Stimulated activated naive B cell treated with anti-CD40 and anti-IgM and Interleukin-4, amounts not matched to agents 10 μg/mL and 1 μg/mL and 100 μg/mL, for 72 hours (primary cell): ENCODE measurements around the gene SULT2B1.
"Not testable (repeated sequence)": the region's sequence is repeated elsewhere in the genome, so short reads cannot be mapped to it uniquely, and the experiment has no call there.

ENCODE experiments used
- ATAC-seq, 2 donors: fragments of 150-1000 bp; cut with Tn5 transposase; replicated peaks; 2 replicates each; pipeline ENCODE4 v1.10.0; 2021; ENCODE audit warnings: moderate library complexity in 1 of 2
- DNase-seq: peaks from one replicate; pipeline ENCODE4 v3.0.0; 2021
- H3K27ac Mint-ChIP-seq: one replicate; pipeline ENCODE4 v1.8.0; 2022; ENCODE audit warnings: mild to moderate bottlenecking, mixed read lengths
- H3K27me3 Mint-ChIP-seq, 2 donors: one replicate each; pipeline ENCODE4 v1.8.0; 2022; ENCODE audit warnings: mixed read lengths in 2 of 2
- H3K36me3 Mint-ChIP-seq, 2 donors: one replicate each; pipeline ENCODE4 v1.8.0; 2022; ENCODE audit warnings: mixed read lengths in 2 of 2, mild to moderate bottlenecking in 1 of 2
- H3K4me1 Mint-ChIP-seq, 2 donors: one replicate each; pipeline ENCODE4 v1.8.0; 2022; ENCODE audit warnings: mixed read lengths in 2 of 2, mild to moderate bottlenecking in 1 of 2
- H3K4me3 Mint-ChIP-seq, 2 donors: one replicate each; pipeline ENCODE4 v1.8.0; 2022; ENCODE audit warnings: mild to moderate bottlenecking in 2 of 2, mixed read lengths in 2 of 2, moderate library complexity in 1 of 2
- H3K9me3 Mint-ChIP-seq, 2 donors: one replicate each; pipeline ENCODE4 v1.8.0; 2022; ENCODE audit warnings: mixed read lengths in 2 of 2, mild to moderate bottlenecking in 1 of 2

SULT2B1 gene

DNA sequence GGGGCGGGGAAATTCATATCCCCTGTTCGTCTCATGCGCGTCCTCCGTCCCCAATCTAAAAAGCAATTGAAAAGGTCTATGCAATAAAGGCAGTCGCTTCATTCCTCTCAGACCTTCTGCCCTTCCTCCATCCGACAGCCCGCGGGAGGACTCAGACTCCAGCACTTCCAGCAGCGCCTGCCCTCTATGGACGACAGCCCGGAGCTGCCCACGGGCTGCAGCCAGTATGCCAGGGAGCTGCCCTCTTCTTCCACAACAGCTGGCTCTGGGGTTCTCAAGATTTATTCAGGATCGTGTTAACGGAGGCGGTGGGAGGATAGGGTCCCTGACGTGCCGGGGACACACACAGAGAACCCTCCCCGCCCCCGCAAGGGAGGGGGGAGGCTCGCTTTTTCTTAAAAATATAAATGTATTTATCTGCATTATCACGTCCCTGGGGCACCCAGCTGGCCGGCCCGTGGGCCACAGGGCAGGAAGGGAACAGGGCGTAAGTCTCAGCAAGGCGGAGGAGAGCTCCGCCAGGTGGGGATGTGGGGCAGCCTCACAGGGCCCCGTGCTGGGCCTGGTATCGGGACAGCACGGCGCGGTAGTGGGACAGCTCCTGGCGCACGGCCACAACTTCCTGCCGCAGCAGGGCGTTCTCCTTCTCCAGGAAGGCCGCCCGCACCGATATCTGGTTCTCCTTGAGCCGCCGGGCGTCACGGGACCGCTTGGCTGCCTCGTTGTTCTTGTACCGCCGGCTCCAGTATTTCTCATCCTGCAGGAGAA, 78.5 kb downstream of the SULT2B1 start:
- ATAC-seq (no peak), DNase-seq (no peak)
- no peaks in the 10 kb centered on the region for H3K27me3 Mint-ChIP-seq
- H3K4me3 Mint-ChIP-seq: no peak overlapping the region
- peak overlapping the region; percentile 79 for H3K27ac Mint-ChIP-seq
- no peaks in the 10 kb centered on the region for H3K9me3 Mint-ChIP-seq
- peaks cover 9 to 20% of the 10 kb centered on the region in 2 donors for H3K36me3 Mint-ChIP-seq
- peaks cover 34 to 64% of the 10 kb centered on the region in 2 donors for H3K4me1 Mint-ChIP-seq

DNA sequence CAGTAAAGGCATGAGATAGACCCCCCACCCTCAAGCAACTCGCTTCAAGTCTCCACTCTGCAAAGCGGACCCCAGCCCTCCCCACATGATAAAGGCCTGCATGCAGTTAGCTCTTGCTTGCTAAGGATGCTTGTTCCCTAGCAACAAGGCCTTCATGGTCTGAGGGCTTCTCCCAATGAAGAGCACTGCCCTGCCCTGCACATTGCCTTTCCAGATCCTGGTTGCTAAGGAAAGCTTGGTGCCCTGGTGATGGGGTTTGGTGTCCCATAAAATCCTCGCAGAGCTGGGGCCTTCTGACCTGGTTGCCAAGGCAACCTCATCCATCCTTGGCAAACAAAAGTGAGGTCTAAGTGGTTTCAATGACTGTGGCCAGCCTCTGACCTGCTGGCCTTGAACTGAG, 79.3 kb downstream of the SULT2B1 start:
- Mint-ChIP-seq H3K36me3 (peaks cover 11 to 20% of the 10 kb centered on the region in 2 donors), H3K27me3 (no peaks in the 10 kb centered on the region), H3K4me1 (peaks cover 33 to 63% of the 10 kb centered on the region in 2 donors), H3K4me3 (no peak overlapping the region), H3K9me3 (no peaks in the 10 kb centered on the region), H3K27ac (no peak overlapping the region)
- DNase-seq: no peak
- ATAC-seq: no peak

DNA sequence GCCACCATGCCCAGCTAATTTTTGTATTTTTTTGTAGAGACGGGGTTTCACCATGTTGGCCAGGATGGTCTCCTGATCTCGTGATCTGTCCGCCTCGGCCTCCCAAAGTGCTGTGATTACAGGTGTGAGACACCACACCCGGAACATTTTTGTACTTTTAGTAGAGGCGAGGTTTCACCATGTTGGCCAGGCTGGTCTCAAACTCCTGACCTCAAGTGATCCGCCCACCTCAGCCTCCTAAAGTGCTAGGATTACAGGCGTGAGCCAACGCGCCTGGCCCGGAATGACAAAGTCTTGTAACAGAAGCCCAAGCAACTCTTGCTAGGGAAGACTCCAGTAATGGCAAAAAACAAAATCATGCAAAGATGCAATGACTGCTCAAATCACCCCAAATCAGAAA, 80.3 kb downstream of the SULT2B1 start:
- Mint-ChIP-seq H3K36me3 (peaks cover 11 to 20% of the 10 kb centered on the region in 2 donors), H3K4me1 (peaks cover 31 to 62% of the 10 kb centered on the region in 2 donors), H3K27ac (peak overlapping the region; percentile 62)
- not testable (repeated sequence) for H3K27me3 Mint-ChIP-seq, DNase-seq, H3K4me3 Mint-ChIP-seq, H3K9me3 Mint-ChIP-seq, ATAC-seq

DNA sequence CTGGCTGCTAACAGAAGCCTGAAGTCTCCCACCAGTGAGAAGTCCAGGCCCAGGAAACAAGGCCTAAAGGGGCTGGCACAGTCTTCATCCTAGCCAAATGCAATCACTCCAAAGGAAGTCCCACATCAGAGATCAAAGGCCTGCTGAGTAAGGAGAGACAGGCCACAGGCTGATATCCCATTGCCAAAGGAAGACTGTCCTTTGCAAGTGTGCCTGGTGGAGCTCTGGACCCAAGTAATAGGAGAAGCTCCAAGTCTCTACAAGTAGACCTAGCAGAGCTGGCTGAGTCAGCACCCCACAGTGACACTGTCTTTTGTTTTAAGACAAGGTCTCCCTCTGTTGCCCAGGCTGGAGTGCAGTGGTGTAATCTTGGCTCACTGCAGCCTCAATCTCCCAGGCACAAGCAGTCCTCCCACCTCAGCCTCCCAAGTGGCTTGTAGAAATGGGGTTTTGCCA, 80.7 kb downstream of the SULT2B1 start:
- peaks cover 11 to 20% of the 10 kb centered on the region in 2 donors for H3K36me3 Mint-ChIP-seq

DNA sequence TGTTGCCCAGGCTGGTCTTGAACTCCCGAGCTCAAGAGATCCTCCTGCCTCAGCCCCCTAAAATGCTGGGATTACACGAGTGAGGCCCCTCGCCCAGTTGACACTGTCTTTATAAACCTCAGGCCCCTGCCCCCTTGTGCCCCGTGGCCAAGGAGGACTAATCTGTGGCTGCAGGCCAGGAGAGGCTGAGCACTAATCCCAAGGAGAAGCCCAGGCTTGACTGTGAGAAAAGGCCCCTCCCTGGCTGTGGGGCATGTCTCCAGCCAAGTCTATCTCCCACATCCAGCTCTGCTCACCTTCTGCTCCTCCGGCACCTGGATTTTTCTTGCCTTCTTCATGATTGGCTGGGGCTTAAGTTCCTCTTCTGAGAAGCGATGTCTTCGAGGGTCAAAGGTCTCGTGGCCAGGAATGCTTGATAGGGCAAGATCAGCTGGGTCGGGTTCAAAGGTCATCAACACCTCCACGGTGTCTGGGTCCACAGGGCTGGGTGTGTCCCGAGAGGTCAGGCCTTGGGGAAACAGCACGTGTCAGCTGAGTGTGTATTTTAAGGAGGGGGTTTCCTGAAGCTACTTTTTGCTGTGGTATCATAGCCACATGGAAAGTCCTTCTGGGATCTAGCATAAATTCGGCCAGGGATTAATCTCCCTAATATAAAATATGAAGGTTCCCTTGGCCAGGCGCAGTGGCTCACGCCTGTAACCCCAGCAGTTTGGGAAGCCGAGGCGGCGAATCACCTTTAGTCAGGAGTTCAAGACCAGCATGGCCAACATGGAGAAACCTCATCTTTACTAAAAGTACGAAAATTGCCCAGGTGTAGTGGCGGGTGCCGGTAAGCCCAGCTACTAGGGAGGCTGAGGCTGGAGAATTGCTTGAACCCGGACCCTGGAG, 81.4 kb downstream of the SULT2B1 start:
- DNase-seq (no peak), ATAC-seq (no peak)
- H3K36me3 Mint-ChIP-seq: peaks cover 11 to 21% of the 10 kb centered on the region in 2 donors
- no peaks in the 10 kb centered on the region for H3K27me3 Mint-ChIP-seq
- H3K4me3 Mint-ChIP-seq: peak overlapping the region; percentile 47 to 85
- peaks cover 32 to 66% of the 10 kb centered on the region in 2 donors for H3K4me1 Mint-ChIP-seq
- H3K9me3 Mint-ChIP-seq: peaks cover under 1% of the 10 kb centered on the region in 2 donors
- peak overlapping the region; percentile 91 for H3K27ac Mint-ChIP-seq

More for the DNA sequence above, 80.7 kb downstream of the SULT2B1 start:
- no peaks in the 10 kb centered on the region for H3K9me3 Mint-ChIP-seq
- H3K4me3 Mint-ChIP-seq: no peak overlapping the region
- peak overlapping the region; percentile 62 for H3K27ac Mint-ChIP-seq
- DNase-seq (no peak), ATAC-seq (no peak)
- H3K27me3 Mint-ChIP-seq: no peaks in the 10 kb centered on the region
- H3K4me1 Mint-ChIP-seq: peaks cover 30 to 60% of the 10 kb centered on the region in 2 donors

DNA sequence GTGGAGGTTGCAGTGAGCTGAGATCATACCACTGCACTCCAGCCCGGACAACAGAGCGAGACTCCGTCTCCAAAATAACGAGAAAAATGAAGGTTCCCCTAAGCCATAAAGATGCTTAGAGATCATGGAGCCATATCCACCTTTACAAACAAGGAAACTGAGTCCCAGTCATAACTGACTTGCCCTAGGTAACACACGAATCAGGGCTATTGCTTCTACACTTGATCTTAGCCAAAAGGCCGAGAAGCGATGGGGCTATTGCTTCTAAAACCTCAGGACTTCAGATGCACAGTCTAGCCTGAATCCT, 82.0 kb downstream of the SULT2B1 start:
- Mint-ChIP-seq H3K4me3 (peak overlapping the region; percentile 85 to 87), H3K4me1 (peaks cover 37 to 72% of the 10 kb centered on the region in 2 donors)

DNA sequence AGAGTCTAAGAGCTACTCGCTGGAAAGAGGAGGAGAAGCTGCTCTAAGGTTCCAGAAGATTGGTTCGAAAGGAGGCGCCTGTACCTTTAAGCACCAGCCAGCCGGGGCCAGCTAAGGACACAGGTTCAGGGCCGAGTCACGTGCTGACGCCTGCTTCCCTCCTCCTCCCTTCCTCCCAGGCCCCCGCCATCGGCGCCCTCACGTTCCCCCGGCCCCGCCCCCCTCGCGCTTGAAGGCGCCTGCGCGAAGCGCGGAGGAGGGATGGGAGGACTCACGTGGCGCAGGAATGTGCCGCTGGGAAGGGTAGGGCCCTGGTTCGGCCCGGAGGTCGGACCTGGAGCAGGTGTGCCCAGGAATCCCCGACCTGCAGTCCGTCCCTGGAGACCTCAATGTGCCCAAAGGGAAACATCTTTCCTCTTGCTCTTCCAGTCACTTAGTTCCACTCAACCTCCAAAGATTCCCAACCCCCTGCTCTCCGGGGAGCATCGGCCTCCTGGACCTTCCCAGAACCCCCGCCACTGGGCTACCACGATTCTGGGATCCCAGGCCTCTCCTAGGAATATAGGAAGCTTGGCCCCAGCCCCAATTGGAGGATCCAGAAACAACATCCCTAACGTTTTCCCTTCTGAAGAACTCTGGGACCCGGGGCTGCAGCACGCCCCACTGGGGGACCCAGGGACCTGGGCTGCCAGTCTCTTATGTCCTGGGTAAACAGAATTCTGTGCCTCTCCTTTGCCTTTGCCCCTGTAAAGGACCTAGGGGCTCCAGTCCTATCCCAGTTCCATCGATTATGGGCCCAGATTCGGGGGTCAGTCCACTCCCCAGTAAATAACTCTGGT, 82.7 kb downstream of the SULT2B1 start:
- Mint-ChIP-seq H3K4me1 (peaks cover 42 to 79% of the 10 kb centered on the region in 2 donors), H3K36me3 (peaks cover 9 to 20% of the 10 kb centered on the region in 2 donors), H3K27ac (peak overlapping the region; percentile 91), H3K27me3 (no peaks in the 10 kb centered on the region), H3K4me3 (peak overlapping the region; percentile 85 to 87), H3K9me3 (peaks cover 8 to 9% of the 10 kb centered on the region in 2 donors)
- peak; percentile 31 to 40 for ATAC-seq
- DNase-seq: peak; percentile 91

More for the DNA sequence above, 82.0 kb downstream of the SULT2B1 start:
- DNase-seq (no peak), ATAC-seq (no peak)
- Mint-ChIP-seq H3K27me3 (no peaks in the 10 kb centered on the region), H3K9me3 (peaks cover 7% of the 10 kb centered on the region in 2 donors), H3K36me3 (peaks cover 14 to 21% of the 10 kb centered on the region in 2 donors), H3K27ac (peak overlapping the region; percentile 91)

DNA sequence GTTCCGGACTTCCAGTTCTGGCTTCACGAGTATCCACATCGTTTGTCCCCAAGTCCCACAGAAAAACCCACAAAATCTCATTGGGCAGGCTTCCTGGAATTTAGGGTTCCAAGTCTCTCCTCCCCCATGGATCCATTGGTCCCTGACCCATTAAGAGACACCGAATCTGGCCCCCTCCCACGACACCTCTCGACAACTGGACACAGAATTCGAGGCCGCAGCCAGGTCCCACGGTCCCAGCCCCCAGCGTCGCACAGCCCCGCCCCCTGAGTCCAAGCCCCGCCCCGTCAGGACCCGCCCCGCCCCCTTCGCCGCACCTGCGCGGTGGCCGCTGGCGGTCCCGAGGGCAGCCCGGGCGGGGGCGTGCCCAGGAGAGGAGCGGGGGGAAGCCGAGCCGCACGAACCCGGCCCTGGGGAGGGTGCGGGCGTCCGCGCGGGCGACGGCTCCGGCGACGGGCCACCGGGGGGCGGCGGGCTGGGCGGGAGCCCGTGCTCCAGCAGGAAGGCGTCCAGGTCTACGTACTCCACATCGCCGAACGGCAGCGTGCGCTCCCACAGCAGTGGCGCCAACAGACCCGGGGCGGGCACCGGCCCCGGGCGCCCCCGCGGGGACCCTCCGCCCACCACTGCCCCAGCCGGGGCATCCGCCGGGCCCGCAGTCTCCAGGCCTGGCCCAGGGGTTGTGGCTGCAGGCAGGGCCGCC, 83.4 kb downstream of the SULT2B1 start:
- Mint-ChIP-seq H3K4me1 (peaks cover 44 to 80% of the 10 kb centered on the region in 2 donors), H3K4me3 (peak overlapping the region; percentile 88 to 92), H3K36me3 (peaks cover 5 to 16% of the 10 kb centered on the region in 2 donors), H3K27me3 (no peaks in the 10 kb centered on the region), H3K27ac (peak overlapping the region; percentile 91), H3K9me3 (peaks cover 8 to 9% of the 10 kb centered on the region in 2 donors)
- DNase-seq (peak; percentile 69), ATAC-seq (peak; percentile 15 to 26)

DNA sequence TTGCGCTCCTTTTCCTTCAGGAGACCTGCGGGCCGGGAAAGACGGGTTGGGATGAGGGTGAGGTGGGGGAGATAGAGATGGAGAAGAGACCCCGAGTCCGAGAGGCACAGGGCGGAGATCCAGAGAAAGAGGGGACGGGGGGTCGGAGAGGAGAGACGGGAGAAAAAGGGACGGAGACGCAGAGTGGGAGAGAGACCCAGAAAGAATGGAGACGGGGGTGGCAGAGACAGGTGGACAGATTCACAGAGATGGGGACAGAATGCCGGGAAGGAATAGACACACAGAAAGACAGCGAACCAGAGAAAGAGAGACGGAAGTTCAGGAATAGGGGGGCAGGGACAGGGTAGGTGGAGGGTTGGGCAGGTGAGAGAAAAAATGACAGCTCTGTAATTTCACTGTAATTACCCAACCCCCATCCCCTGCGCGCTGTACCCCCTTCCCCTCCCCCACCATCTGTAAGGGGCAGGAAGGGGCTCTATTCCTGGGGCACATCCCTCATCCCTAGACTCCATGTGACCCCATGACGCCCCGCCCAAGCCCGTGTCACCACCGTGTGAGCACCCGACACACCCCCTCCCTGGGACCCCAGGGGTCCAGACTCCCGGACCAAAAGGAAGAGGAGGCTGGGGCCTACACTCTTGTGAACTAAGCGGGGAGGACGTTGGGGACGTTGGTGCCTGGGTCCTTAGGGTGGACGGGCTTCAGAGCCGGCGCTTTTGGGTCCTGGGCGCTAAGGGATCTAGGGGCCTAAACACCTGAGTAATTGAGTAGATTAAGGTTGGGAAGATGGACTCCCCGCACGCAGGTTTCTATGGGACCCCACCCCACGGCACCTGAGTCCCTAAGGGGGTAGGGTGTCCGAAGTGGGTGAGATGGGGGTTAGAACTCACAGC, 84.2 kb downstream of the SULT2B1 start:
- peaks cover 8 to 9% of the 10 kb centered on the region in 2 donors for H3K9me3 Mint-ChIP-seq
- ATAC-seq (no peak), DNase-seq (no peak)
- H3K4me1 Mint-ChIP-seq: peaks cover 44 to 72% of the 10 kb centered on the region in 2 donors
- H3K27me3 Mint-ChIP-seq: no peaks in the 10 kb centered on the region
- H3K4me3 Mint-ChIP-seq: peak overlapping the region; percentile 88 to 92
- H3K27ac Mint-ChIP-seq: peak overlapping the region; percentile 82
- H3K36me3 Mint-ChIP-seq: peaks cover 5 to 14% of the 10 kb centered on the region in 2 donors

DNA sequence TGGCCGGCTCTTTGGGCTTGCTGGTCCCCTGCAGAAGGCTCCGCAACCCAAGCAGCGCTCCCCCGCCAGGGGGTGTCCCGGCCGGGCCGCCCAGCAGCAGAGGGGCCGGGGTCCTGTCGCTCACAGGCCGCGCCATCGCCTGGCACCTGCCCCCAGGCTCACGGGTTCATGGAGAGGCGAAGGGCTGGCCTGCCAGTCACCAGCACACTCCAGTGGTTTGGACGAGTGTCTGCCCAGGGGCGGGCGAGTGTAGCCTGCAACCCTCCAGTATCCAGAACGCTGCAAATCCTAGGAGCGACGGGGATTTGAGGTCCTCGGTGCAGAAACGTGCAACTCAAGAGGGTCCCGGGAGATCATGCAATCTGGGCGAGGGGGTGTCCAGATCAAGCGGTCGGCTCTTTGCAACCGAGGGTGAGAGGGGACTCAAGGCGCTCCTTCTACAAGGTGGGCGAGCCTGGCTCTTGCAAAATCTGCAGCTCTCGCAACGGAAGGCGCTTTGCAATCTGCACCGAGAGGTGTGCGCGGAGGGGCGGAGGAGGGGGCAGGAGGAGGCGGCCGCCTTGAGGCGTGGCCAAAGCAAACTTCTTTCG, 85.0 kb downstream of the SULT2B1 start, which contains the start of gene DBP:
Gene DBP (minus strand): TSS at position 521 of the 590 bp plus-strand sequence. CDS start 385 bp downstream, at position 136.
- H3K36me3 Mint-ChIP-seq: peaks cover 5 to 16% of the 10 kb centered on the region in 2 donors
- no peaks in the 10 kb centered on the region for H3K27me3 Mint-ChIP-seq
- DNase-seq (no peak), ATAC-seq (peak in 1 of 2 donors; percentile 9)
- H3K4me1 Mint-ChIP-seq: peaks cover 44 to 69% of the 10 kb centered on the region in 2 donors
- H3K27ac Mint-ChIP-seq: peak within 1 kb of the TSS; percentile 99
- H3K9me3 Mint-ChIP-seq: peaks cover 8 to 9% of the 10 kb centered on the region in 2 donors
- peak within 1 kb of the TSS; percentile 88 to 92 for H3K4me3 Mint-ChIP-seq

DNA sequence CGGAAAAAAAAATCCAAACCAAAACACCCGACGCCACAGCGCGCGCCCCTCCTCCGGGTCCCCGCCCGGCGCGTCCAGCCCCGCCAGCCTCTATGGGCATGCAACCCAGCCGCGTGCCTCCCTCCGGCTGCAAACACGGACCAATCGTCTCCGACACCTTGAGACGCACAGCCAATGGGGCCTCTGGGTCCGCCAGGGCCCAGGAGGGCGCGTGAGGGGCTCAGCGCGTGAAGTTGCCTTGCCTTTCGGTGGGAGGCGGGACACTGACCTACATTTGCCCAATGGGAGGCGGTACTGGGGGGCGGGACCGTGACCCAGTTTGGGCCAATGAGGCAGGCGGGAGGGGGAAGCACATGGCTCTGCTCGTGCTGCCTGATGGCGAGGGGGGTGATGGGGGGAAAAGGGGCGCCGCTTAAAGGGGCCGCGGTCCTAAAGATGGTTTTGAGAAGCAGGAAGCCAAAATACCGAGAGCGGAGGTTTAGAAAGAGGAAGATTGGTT, 85.5 kb downstream of the SULT2B1 start:
- ATAC-seq (peak; percentile 75 to 77), DNase-seq (peak; percentile 99)
- Mint-ChIP-seq H3K4me3 (peak overlapping the region; percentile 88 to 92), H3K9me3 (peaks cover 8 to 9% of the 10 kb centered on the region in 2 donors), H3K27me3 (no peaks in the 10 kb centered on the region), H3K36me3 (peaks cover 5 to 16% of the 10 kb centered on the region in 2 donors), H3K4me1 (peaks cover 44 to 65% of the 10 kb centered on the region in 2 donors), H3K27ac (peak overlapping the region; percentile 99)
